Suprapubic skin (tissue), 4 donors: ENCODE measurements around the gene ADRA1B.

ENCODE experiments used
- EP300 ChIP-seq: sonication (generic); formaldehyde crosslinking; IDR thresholded peaks from one replicate; pipeline ENCODE4 v1.6.1; 2017; ENCODE audit warnings: antibody characterized with exemption
- POLR2A ChIP-seq, 2 donors: fragments of 450-650 bp; IDR thresholded peaks; one replicate each; pipeline ENCODE4 v1.6.1; 2017; ENCODE audit warnings: antibody characterized with exemption in 2 of 2, mild to moderate bottlenecking in 2 of 2, moderate library complexity in 2 of 2
- POLR2AphosphoS5 ChIP-seq, 3 donors: sonication (generic); formaldehyde crosslinking; IDR thresholded peaks; one replicate each; pipeline ENCODE4 v1.6.1; 2017; ENCODE audit warnings: antibody characterized with exemption in 3 of 3
- TF ChIP-seq, protein P1 (sequence below), 2 donors: fragments of 200-600 bp in 1 of 2; fragments of 450-650 bp in 1 of 2; sonication (generic) in 1 of 2; IDR thresholded peaks; one replicate each; pipeline ENCODE4 v1.5.1; 2016 to 2019; ENCODE audit warnings: antibody characterized with exemption in 2 of 2, mild to moderate bottlenecking in 1 of 2, moderate library complexity in 1 of 2

DNA sequence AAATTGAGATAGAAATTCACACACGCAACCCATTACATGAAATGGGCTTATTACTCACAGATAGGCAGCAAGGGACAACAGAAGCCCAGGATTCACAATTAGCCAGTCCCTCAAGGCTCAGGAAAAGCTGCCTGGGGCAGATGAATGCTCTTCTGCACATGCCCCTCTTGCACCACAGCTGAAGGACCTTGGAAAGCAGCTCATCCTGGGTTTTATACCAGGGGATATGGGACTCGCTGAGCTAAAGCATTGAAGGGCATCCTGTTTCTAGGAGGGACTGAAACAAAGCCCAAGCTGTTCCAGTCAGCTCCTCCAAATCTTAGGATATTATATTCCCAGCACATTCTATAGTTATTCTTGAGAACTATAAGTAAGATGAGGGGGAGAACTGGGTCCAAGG, 76.9 kb downstream of the ADRA1B start:
- TF ChIP-seq, protein P1, sequence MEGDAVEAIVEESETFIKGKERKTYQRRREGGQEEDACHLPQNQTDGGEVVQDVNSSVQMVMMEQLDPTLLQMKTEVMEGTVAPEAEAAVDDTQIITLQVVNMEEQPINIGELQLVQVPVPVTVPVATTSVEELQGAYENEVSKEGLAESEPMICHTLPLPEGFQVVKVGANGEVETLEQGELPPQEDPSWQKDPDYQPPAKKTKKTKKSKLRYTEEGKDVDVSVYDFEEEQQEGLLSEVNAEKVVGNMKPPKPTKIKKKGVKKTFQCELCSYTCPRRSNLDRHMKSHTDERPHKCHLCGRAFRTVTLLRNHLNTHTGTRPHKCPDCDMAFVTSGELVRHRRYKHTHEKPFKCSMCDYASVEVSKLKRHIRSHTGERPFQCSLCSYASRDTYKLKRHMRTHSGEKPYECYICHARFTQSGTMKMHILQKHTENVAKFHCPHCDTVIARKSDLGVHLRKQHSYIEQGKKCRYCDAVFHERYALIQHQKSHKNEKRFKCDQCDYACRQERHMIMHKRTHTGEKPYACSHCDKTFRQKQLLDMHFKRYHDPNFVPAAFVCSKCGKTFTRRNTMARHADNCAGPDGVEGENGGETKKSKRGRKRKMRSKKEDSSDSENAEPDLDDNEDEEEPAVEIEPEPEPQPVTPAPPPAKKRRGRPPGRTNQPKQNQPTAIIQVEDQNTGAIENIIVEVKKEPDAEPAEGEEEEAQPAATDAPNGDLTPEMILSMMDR (IDR thresholded peaks at IDR 0.05), result no peak
- TF ChIP-seq POLR2AphosphoS5 (IDR thresholded peaks at IDR 0.05) (no peak), POLR2A (IDR thresholded peaks at IDR 0.05) (no peak), EP300 (no peak)
